ENCODE measurements around the gene BAG5.

The BAG5 gene

GRCh38 chr14:103578401-103579075, 16.1 kb upstream of the BAG5 start:
- TF ChIP-seq ZFX (IDR thresholded peaks at IDR 0.05; ENCODE audit: borderline replicate concordance), result no peak
- no peak for TF ChIP-seq CTCF (IDR thresholded peaks at IDR 0.05)
- no peak overlapping the region for H3K27ac ChIP-seq

GRCh38 chr14:103576371-103577024, 14.0 kb upstream of the BAG5 start:
- H3K27ac ChIP-seq, result peak overlapping the region; percentile 76
- TF ChIP-seq ZFX (IDR thresholded peaks at IDR 0.05; ENCODE audit: borderline replicate concordance) (no peak), CTCF (IDR thresholded peaks at IDR 0.05) (no peak)

GRCh38 chr14:103574707-103575285, 12.3 kb upstream of the BAG5 start:
- H3K27ac ChIP-seq, result peak overlapping the region; percentile 76
- TF ChIP-seq ZFX (IDR thresholded peaks at IDR 0.05; ENCODE audit: borderline replicate concordance), result no peak
- no peak for TF ChIP-seq CTCF (IDR thresholded peaks at IDR 0.05)

- H3K27ac ChIP-seq, result no peak overlapping the region
- TF ChIP-seq CTCF (IDR thresholded peaks at IDR 0.05), result no peak
- no peak for TF ChIP-seq ZFX (IDR thresholded peaks at IDR 0.05; ENCODE audit: borderline replicate concordance)
Observed at GRCh38 chr14:103574104-103574503, 11.6 kb upstream of the BAG5 start.

GRCh38 chr14:103569408-103569807, 7.0 kb upstream of the BAG5 start:
- no peak for TF ChIP-seq CTCF (IDR thresholded peaks at IDR 0.05)
- no peak for TF ChIP-seq ZFX (IDR thresholded peaks at IDR 0.05; ENCODE audit: borderline replicate concordance)
- H3K27ac ChIP-seq, result no peak overlapping the region; the same call in 1 of the 2 replicates

GRCh38 chr14:103568952-103569351, 6.5 kb upstream of the BAG5 start:
- no peak overlapping the region; the same call in 1 of the 2 replicates for H3K27ac ChIP-seq
- no peak for TF ChIP-seq CTCF (IDR thresholded peaks at IDR 0.05)
- no peak for TF ChIP-seq ZFX (IDR thresholded peaks at IDR 0.05; ENCODE audit: borderline replicate concordance)
